GM19324 (cell line): ENCODE measurements around the gene SLC35E1.
"Not testable (repeated sequence)": the region's sequence is repeated elsewhere in the genome, so short reads cannot be mapped to it uniquely, and the experiment has no call there.

ENCODE experiments used
- ATAC-seq: cut with Tn5 transposase; IDR thresholded peaks from one replicate; pipeline ENCODE4 v1.9.1; 2021; ENCODE audit warnings: mild to moderate bottlenecking, moderate library complexity; ENCODE audit not compliant: unreplicated experiment, low FRiP score

SLC35E1 gene

GRCh38 chr19:16527334-16527935 lies 44.8 kb downstream of the SLC35E1 start:
- no peak for ATAC-seq

GRCh38 chr19:16525751-16526481 lies 46.3 kb downstream of the SLC35E1 start:
- no peak for ATAC-seq

DNA sequence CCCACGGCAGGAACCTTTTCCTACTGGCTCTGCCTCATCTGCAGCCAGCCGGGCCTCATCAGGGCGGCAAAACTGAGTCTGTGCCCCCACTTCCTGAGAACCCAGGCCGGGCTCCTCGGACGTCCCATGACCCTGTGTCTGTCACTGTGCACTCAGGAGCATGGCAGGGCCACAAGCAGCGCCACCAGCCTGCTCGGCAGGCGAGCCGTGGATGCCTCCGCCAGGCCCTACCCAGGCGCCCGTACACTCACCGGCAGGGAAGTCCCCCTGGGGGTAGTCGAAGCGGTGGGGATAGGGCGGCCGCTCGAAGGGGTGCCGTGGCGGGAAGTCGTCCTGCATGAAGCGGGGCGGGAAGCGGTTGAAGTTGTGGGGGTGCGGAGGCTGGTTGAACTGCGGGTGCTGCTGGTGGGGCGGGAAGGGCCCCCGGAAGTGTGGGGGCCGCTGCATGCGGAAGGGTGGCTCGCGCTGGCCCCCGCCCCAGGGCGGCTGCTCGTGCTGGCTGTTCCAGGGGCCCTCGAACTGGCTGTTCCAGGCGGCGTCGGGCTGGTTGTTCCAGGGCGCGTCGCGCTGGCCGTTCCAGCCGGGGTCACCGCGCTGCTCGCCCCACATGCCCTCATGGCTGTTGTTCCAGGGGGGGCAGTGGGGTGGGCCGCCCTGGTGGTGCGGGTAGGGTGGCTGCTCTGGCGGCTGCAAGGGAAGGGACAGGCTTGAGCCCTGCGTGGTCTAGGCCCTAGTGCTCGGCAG lies 47.1 kb downstream of the SLC35E1 start:
- no peak for ATAC-seq

- no peak for ATAC-seq
Observed at GRCh38 chr19:16522559-16523377, 49.4 kb downstream of the SLC35E1 start.

GRCh38 chr19:16521715-16522289 lies 50.4 kb downstream of the SLC35E1 start:
- no peak for ATAC-seq

DNA sequence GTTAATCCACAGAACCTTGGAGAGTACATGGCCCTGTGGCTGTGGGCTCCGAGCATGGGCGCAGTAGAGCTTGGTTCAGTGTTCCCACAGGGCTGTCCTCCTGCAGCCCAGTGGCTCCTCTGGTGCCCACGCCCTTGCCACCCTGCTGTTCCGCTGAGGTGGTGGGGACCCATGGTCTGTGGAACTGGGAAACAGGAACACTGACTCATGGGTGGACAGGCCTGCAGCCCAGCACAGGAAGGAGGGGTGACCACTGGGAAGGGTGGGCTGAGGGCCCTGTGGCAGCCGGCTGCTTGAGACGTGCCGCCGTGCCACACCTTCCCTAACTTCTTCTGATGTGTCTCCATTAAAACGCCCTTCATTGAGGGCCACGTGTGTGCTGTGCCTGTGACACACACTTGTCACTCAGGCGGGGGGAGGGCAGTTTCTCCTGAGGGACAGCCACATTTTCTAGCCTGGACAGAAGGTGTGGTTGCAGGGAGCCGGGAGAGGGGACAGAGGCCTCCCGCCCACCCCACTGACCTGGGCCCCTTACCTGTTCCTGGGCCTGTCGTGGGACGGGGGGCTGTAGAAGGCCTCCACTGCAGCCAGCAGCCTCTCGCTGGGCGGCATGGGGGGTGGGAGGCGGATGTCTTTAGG lies 51.1 kb downstream of the SLC35E1 start:
- no peak for ATAC-seq

DNA sequence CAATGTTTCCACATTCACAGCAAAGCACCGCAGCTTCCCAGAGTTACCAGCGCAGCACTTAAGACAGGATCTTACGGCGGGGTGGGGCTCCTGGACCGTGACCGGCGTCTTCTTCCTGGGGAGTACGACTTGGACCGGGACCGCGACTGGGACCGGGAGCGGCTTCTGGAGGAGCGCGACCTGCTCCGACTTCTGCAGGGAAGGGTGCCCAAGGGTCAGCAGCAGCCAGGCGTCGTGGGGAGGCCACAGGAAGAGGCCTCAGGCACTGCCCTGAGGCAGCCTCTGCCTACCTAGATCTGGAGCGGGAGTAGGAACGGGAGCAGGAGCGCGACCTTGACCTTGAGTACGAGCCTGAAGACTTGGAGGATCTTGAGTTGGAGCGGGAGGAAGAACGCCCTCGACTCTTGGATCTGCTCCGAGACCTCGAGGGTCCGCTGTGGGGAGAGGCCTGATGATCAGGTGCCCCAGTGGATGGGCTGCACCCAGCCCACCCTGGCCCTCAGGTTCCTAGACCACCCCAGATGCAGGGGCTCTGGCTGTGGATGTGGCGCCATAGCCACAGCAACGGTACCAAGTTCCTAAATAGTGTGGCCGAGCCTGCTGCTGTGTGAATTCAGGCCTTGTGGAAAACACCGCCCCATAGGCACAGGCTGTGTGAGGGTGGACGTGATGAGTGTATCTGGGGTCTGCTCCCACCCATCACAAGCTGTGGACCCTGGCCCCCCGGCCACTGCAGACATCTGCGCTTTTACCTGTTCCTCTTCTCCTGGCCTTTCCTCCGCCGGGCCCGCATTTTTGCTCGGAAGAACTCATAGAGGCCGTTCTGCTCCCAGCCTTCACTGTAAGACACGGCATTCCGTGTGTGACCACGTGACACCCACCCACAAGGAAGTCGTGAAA lies 51.9 kb downstream of the SLC35E1 start:
- ATAC-seq, result no peak

DNA sequence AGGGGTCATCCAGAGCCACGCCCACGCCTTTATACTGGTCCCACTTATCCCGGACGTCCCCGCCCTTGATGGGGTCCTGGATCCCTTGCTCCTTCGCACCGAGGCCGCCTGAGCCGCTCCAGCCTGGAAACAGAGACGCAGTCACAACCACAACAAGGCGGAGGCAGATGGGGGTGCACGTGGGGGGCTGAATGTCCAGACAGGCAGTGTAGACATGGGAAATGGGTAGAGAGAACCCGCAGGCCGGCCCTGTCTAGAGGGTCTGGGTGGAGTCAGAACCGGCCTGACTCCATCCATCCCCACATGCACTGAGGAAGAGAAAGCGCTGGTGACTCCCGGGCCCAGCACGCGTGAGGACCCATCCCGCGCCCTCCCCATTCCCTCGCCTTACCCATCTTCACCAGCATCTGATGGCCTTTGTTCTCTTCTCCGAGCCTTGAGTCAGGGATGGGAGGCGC lies 53.0 kb downstream of the SLC35E1 start:
- ATAC-seq, result no peak

GRCh38 chr19:16518483-16519229 lies 53.6 kb downstream of the SLC35E1 start:
- no peak for ATAC-seq

DNA sequence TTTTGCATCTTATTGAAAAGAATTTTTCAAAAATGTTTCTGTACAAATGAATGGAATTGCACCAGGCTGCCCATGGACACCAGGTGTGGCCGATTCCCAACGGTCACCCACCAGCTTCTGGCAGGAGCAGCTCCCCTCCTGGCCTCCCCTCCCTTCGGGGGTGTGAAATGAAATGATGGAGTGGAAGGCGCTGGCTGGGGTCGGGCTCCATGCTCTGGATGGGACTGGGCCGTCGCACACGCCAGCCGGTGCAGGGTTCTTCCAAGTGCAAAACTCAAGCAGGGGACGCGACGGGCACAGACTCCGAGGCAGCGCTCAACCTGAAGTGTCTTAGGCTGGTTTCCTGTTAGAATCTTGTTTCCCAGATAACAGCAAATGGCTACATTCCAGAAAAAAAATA lies 54.2 kb downstream of the SLC35E1 start:
- no peak for ATAC-seq

- no peak for ATAC-seq
Observed at GRCh38 chr19:16516923-16517610, 55.1 kb downstream of the SLC35E1 start.

GRCh38 chr19:16516381-16516780 lies 55.8 kb downstream of the SLC35E1 start:
- no peak for ATAC-seq

DNA sequence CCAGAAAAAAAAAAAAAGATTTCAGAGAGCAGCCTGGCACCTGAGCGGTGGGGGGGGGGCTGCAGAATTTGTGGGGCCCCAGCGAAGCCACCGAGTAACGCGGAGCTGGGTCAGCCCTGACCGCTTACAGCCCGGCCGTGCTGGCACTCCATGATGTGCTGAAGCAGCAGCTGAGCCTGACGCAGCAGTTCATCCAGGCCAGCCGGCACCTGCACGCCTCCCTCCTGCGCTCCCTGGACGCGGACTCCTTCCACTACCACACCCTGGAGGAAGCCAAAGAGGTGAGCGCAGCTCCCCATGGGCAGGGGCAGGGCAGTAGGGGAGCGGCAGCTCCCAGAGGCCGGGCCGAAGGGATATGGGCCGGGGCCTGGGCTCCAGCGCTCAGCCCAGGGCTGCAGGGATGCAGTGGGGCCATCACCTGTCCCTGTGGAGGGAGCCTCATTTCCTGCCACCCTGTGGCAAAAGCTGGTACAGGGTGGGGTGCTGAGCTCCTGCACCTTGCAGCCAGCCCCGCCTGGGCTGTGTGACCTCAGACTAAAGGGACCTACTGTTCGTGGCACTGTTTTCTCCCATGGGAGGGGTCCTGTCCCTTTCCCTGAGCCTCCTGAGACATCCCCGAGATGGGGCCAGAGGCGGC lies 57.7 kb downstream of the SLC35E1 start:
- ATAC-seq, result no peak

DNA sequence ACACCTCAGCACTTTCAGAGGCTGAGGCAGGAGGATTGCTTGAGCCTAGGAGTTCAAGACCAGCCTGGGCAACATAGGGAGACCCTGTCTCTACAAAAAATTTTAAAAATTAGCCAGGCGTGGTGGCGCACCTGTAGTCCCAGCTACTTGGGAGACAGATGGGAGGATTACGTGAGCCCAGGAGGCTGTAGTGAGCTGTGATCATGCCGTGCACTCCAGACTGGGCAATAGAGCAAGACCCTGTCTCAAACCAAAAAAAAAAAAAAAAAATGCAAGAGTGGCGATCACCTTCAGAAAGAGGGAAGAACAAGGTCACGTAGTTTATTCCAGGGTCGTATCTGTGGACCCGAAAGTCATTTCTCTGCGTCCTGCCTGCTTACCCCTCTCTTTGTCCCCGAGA lies 59.6 kb downstream of the SLC35E1 start:
- not testable (repeated sequence) for ATAC-seq

GRCh38 chr19:16509141-16510061 lies 62.8 kb downstream of the SLC35E1 start:
- no peak for ATAC-seq

DNA sequence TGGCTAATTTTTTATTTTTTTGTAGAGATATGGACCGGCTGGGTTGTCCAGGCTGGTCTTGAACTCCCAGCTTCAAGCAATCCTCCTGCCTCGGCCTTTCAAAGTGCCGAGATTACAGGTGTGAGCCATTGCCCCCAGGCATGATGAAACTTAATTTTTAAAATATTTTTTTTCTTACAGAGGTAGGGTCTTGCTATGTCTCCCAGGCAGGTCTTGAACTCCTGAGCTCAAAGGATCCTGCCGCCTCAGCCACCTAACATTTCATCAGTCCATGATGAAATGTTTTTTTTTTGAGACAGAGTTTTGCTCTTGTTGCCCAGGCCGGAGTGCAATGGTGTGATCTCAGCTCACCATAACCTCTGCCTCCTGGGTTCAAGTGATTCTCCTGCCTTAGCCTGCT lies 63.7 kb downstream of the SLC35E1 start:
- no peak for ATAC-seq
